OCI-LY7 (cell line): Measurements from ENCODE around the gene GGCX. TPM values are rescaled to one million over a fixed set of nuclear protein-coding genes. Genes with fewer than 3 reads are reported as not detected.
"Not testable (repeated sequence)": the region's sequence is repeated elsewhere in the genome, so short reads cannot be mapped to it uniquely, and the experiment has no call there.

Source experiments
- BruUV-seq: library from RNA; stranded (reverse); fragments of 400-500 nt; replicated peaks from 2 replicates; lab custom pipeline; 2021; lab: Mats Ljungman, UMichigan
- CTCF ChIA-PET: fragments of 300-600 bp; sonication (Branson Sonifier 250); formaldehyde crosslinking; loops from one replicate; lab custom pipeline; 2022; ENCODE audit warnings: antibody characterized with exemption; ENCODE audit not compliant: unreplicated experiment; lab: Charles Lee
- POLR2A ChIA-PET: fragments of 300-600 bp; sonication (Branson Sonifier 250); formaldehyde crosslinking; loops from one replicate; lab custom pipeline; 2022; ENCODE audit warnings: antibody characterized with exemption; lab: Charles Lee
- DNase-seq: peaks from one replicate; pipeline ENCODE4 v3.0.0-alpha.2; 2015; ENCODE audit warnings: low spot score
- H2AFZ ChIP-seq: fragments of 200-600 bp; sonication (generic), shearing (Covaris generic); 2 replicates; pipeline ENCODE4 v1.6.1; 2014; ENCODE audit warnings: mild to moderate bottlenecking, antibody characterized with exemption, low read length, moderate library complexity
- H3K27ac ChIP-seq: fragments of 200-600 bp; sonication (generic); 2 replicates; pipeline ENCODE4 v1.5.1; 2014; ENCODE audit warnings: mixed run types, low read depth, mild to moderate bottlenecking, moderate library complexity, low read length, inconsistent platforms; ENCODE audit not compliant: poor library complexity, severe bottlenecking
- H3K36me3 ChIP-seq: fragments of 200-600 bp; sonication (generic); 2 replicates; pipeline ENCODE4 v1.6.1; 2014; ENCODE audit warnings: mild to moderate bottlenecking, antibody characterized with exemption, low read length, moderate library complexity, mixed read lengths; ENCODE audit not compliant: insufficient read depth
- H3K4me1 ChIP-seq: fragments of 200-600 bp; sonication (generic); 2 replicates; pipeline ENCODE4 v1.5.1; 2014; ENCODE audit warnings: mild to moderate bottlenecking, low read length; ENCODE audit not compliant: insufficient read depth, poor library complexity, severe bottlenecking
- H3K4me2 ChIP-seq: fragments of 200-600 bp; sonication (generic); 2 replicates; pipeline ENCODE4 v1.6.1; 2014; ENCODE audit warnings: mild to moderate bottlenecking, low read length
- H3K4me3 ChIP-seq: fragments of 200-600 bp; sonication (generic); 2 replicates; pipeline ENCODE4 v1.5.1; 2014; ENCODE audit warnings: mild to moderate bottlenecking, low read depth, low read length; ENCODE audit not compliant: poor library complexity, severe bottlenecking
- H3K79me2 ChIP-seq: fragments of 200-600 bp; sonication (generic); 2 replicates; pipeline ENCODE4 v1.6.1; 2016; ENCODE audit warnings: low read depth, mild to moderate bottlenecking, low read length, moderate library complexity, mixed read lengths; ENCODE audit not compliant: insufficient read depth
- H3K9me2 ChIP-seq: fragments of 200-600 bp; sonication (generic); 2 replicates; pipeline ENCODE4 v1.6.1; 2016; ENCODE audit warnings: mild to moderate bottlenecking, low read length, mixed read lengths; ENCODE audit not compliant: insufficient read depth
- H3K9me3 ChIP-seq: fragments of 200-600 bp; sonication (generic); 2 replicates; pipeline ENCODE4 v1.6.1; 2014; ENCODE audit warnings: mild to moderate bottlenecking, mixed run types, low read length, mixed read lengths
- H4K20me1 ChIP-seq: fragments of 200-600 bp; sonication (generic); 2 replicates; pipeline ENCODE4 v1.6.1; 2014; ENCODE audit warnings: mild to moderate bottlenecking, antibody characterized with exemption, low read length, moderate library complexity, mixed read lengths; ENCODE audit not compliant: insufficient read depth
- EZH2phosphoT487 ChIP-seq: fragments of 200-600 bp; sonication (generic); IDR thresholded peaks from 2 replicates; pipeline ENCODE4 v1.6.1; 2018; ENCODE audit warnings: low read depth, borderline replicate concordance, mild to moderate bottlenecking, mixed run types, antibody characterized with exemption, low read length, moderate library complexity, mixed read lengths
- intact Hi-C: fragments of 100-400 bp; cut with micrococcal nuclease; formaldehyde crosslinking; loops from one replicate; pipeline ENCODE4 v1.10.0; 2022; ENCODE audit not compliant: unreplicated experiment
- total RNA-seq, 2 experiments: library from RNA; depleted of rRNA in 1 of 2; stranded (reverse); fragments of >200 nt in 1 of 2; shearing (Covaris generic) in 1 of 2; gene quantifications; 2 replicates each; pipeline ENCODE4 v1.2.3, GENCODE V29; 2014 to 2022
- TF ChIP-seq, protein P1 (sequence below): fragments of 200-600 bp; sonication (generic); conservative IDR thresholded peaks from 2 replicates; pipeline ENCODE4 v1.5.1; 2014; ENCODE audit warnings: mild to moderate bottlenecking, antibody characterized with exemption, low read length, moderate library complexity, mixed read lengths

The GGCX gene
- total RNA-seq, 2 experiments from 2014 or later, result 32.5 to 33.3 TPM

DNA sequence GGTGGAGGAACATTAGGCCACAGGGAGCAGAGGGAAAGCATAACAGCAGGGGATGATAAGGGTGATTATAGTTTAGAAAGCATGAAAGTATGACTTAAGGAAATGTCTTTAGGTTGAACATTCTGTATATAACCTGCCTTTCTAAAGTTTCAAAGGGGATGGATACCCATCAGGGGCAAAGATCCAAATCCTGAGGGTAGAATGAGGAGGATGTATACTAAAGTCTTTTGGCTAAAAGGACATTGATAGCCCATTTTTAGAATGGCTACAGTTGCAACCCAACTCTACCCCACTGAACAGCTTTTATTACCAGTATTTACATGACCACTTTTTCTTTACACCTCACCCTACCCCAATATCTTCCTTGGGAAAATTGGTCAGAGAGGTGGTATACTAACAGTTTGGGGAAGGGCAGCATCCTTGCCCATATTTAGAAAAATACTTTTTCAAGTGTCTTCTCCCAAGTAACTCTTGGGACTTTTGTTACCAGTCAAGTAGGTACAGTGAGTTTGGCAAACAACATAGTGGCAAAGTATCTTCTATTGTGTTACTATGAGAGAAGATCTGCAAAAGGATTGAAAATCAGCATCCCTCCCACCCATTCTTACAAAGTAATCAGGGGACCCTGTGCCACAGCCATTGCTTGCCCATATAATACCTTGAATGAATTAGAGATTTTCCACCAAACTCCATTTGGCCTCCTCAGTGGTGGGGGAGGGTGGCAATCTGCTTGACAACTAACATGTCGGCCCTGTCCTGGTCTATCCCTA lies 14.0 kb downstream of the GGCX start:
- no peak for DNase-seq
- BruUV-seq, result no TSS peak
- H3K4me1 ChIP-seq, result peaks cover 7% of the 10 kb centered on the region
- ChIA-PET POLR2A (interaction anchor here (2.2 to 5.3 kb wide), 2 partner anchors 8 to 13 kb away, joined by 5 to 48 read pairs; partner anchors contain the start of gene MAT2A), CTCF (interaction anchor here (1.0 kb wide), 1 partner anchor 13 kb away, joined by 3 read pairs; no protein-coding TSS in a partner anchor)
- no peak overlapping the region for H3K4me3 ChIP-seq
- H3K27ac ChIP-seq, result peak overlapping the region; percentile 14
- intact Hi-C loops, result no loop called here
- no peaks in the 10 kb centered on the region for H3K9me3 ChIP-seq
- H2AFZ ChIP-seq, result no peak overlapping the region
- no peak overlapping the region for H3K4me2 ChIP-seq
- H3K9me2 ChIP-seq, result no peaks in the 10 kb centered on the region
- peaks cover 87% of the 10 kb centered on the region for H3K36me3 ChIP-seq
- TF ChIP-seq, protein P1, sequence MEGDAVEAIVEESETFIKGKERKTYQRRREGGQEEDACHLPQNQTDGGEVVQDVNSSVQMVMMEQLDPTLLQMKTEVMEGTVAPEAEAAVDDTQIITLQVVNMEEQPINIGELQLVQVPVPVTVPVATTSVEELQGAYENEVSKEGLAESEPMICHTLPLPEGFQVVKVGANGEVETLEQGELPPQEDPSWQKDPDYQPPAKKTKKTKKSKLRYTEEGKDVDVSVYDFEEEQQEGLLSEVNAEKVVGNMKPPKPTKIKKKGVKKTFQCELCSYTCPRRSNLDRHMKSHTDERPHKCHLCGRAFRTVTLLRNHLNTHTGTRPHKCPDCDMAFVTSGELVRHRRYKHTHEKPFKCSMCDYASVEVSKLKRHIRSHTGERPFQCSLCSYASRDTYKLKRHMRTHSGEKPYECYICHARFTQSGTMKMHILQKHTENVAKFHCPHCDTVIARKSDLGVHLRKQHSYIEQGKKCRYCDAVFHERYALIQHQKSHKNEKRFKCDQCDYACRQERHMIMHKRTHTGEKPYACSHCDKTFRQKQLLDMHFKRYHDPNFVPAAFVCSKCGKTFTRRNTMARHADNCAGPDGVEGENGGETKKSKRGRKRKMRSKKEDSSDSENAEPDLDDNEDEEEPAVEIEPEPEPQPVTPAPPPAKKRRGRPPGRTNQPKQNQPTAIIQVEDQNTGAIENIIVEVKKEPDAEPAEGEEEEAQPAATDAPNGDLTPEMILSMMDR, result no peak
- no peak for TF ChIP-seq EZH2phosphoT487
- peaks cover 11% of the 10 kb centered on the region; the same call in 1 of the 2 replicates for H3K79me2 ChIP-seq
- peaks cover 6% of the 10 kb centered on the region for H4K20me1 ChIP-seq

DNA sequence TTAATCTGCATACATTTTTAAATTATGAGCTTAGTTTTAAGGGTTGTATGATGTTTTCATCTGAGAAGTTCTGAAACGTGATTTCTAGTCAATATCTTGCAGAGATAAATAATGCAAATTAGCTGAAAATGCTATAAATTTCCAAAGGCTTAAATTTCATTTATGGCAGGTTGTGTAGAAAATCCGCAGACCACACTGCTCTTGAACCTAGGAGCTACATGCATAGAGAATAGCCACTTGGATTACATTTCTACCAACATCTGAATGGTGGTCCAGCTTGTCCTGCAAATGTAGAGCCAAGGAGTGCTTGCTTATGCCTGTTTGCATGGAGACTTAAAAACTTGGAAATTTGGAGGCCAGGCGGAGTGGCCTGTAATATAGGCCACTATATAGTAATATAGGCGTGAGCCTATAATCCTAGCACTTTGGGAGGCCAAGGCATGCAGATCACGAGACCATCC lies 15.5 kb downstream of the GGCX start:
- no peaks in the 10 kb centered on the region for H3K9me3 ChIP-seq
- no peak overlapping the region for H3K4me2 ChIP-seq
- H3K9me2 ChIP-seq, result no peaks in the 10 kb centered on the region
- H4K20me1 ChIP-seq, result peaks cover 20% of the 10 kb centered on the region
- no peak overlapping the region for H3K27ac ChIP-seq
- no peak for TF ChIP-seq EZH2phosphoT487
- TF ChIP-seq, protein P1, result no peak
- POLR2A ChIA-PET, result interaction anchor here (0.9 to 2.2 kb wide), 4 partner anchors 9 to 13 kb away, joined by 3 to 5 read pairs (median 4); no protein-coding TSS in a partner anchor
- no peak overlapping the region for H2AFZ ChIP-seq
- peaks cover 88% of the 10 kb centered on the region for H3K36me3 ChIP-seq
- peaks cover 22% of the 10 kb centered on the region for H3K4me1 ChIP-seq
- H3K79me2 ChIP-seq, result peaks cover 25% of the 10 kb centered on the region
- intact Hi-C loops, result no loop called here
- CTCF ChIA-PET, result interaction anchor here (0.6 to 0.8 kb wide), 2 partner anchors 11 to 132 kb away, joined by 3 to 4 read pairs; no protein-coding TSS in a partner anchor
- no TSS peak for BruUV-seq
- no peak overlapping the region for H3K4me3 ChIP-seq
- DNase-seq, result no peak

DNA sequence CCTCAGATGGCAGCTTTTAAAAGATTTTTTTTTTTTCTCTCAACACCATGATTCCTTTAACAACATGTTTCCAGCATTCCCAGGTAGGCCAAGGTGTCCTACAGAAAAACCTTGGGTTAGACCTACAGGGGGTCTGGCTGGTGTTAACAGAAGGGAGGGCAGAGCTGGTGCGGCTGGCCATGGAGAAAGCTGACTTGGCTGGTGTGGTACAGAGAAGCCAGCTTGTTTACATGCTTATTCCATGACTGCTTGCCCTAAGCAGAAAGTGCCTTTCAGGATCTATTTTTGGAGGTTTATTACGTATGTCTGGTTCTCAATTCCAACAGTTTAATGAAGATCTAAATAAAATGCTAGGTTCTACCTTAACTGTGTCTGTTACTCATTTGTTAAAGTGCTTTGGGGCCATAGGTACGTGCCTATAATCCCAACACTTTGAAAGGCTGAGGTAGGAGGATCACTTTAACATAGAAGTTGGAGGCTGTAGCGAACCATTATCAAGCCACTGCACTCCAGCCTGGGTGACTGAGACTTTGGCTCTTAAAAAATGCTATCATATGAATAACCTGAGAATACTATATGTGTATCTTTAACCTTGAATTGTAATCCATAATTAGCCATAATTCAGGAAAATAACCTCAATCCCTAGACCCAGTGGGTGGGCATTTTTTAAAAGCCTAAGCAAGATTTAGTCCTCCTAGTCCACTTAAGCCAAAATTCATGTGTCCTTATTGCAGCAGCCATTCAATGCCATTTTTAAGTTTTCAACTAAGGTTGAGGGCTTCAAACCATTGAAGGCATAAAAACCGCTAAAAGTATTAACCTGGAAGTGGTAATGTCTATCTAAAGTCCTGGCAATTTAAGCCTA lies 16.1 kb downstream of the GGCX start:
- intact Hi-C loops, H3K4me2 ChIP-seq, H3K27ac ChIP-seq, H2AFZ ChIP-seq, H3K9me2 ChIP-seq, DNase-seq, H3K9me3 ChIP-seq, H3K4me3 ChIP-seq, BruUV-seq: not testable (repeated sequence)
- ChIA-PET CTCF (interaction anchor here (0.8 kb wide), 1 partner anchor 12 kb away, joined by 3 read pairs; no protein-coding TSS in a partner anchor), POLR2A (interaction anchor here (0.7 to 2.2 kb wide), 7 partner anchors 8 to 168 kb away, joined by 3 to 6 read pairs (median 3); no protein-coding TSS in a partner anchor)
- Histone ChIP-seq H3K36me3 (peaks cover 89% of the 10 kb centered on the region), H3K4me1 (peaks cover 26% of the 10 kb centered on the region), H3K79me2 (peaks cover 32% of the 10 kb centered on the region), H4K20me1 (peaks cover 27% of the 10 kb centered on the region)

DNA sequence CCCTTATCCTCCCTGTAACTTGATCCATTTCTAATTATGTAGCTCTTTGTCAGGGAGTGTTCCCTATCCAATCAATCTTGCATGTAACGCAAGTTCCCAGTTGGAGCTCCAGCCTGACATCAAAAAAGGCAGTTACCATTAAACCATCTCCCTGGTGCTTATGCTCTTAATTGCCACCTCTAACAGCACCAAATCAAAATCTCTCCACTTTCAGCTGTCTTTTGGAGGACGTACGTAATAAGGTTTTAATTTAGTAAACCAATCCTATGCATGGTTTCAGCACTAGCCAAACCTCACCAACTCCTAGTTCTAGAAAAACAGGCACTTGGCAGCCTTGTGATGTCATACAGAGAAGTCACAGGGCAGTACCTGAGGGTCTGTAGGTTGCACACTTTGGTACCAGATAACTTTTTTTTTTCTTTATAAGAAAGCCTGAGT lies 17.0 kb downstream of the GGCX start:
- H3K4me2 ChIP-seq, DNase-seq, H3K9me2 ChIP-seq, H3K4me3 ChIP-seq, H3K9me3 ChIP-seq, BruUV-seq, H3K27ac ChIP-seq, intact Hi-C loops, H2AFZ ChIP-seq: not testable (repeated sequence)
- POLR2A ChIA-PET, result interaction anchor here (0.7 to 1.4 kb wide), 3 partner anchors 12 to 169 kb away, joined by 3 to 6 read pairs (median 3); no protein-coding TSS in a partner anchor
- Histone ChIP-seq H4K20me1 (peaks cover 31% of the 10 kb centered on the region), H3K36me3 (peaks cover 92% of the 10 kb centered on the region), H3K4me1 (peaks cover 26% of the 10 kb centered on the region), H3K79me2 (peaks cover 41% of the 10 kb centered on the region)
- CTCF ChIA-PET, result interaction anchor here (0.5 kb wide), 1 partner anchor 127 kb away, joined by 3 read pairs; no protein-coding TSS in a partner anchor
